ENCODE measurements around the gene TMEM53. TPM values are rescaled to one million over a fixed set of nuclear protein-coding genes. Genes with fewer than 3 reads are reported as not detected.

Gene TMEM53
- total and polyA plus RNA-seq, 2 of the 8 experiments (the other 6 are each of a cell fraction or from before 2014, with no cell fraction given): 6.7 to 27.9 TPM

DNA sequence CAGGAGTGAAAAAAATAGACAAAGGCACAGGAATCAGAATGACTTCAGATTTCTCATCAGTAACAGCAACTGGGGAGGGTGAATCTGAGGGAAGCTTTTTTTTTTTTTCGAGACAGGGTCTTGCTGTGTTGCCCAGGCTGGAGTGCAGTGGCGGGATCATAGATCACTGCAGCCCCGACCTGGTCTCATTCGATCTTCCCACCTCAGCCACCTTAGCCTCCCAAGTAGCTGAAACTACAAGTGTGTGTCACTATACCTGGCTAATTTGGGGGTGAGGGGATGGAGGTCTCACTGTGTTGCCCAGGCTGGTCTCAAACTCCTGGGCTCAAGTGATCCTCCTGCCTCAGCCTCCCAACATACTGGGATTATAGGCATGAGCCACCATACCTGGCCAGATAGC is 10.9 kb upstream of the TMEM53 start:
- H3K23ac ChIP-seq (ENCODE audit: insufficient read length): no peak overlapping the region
- no peak overlapping the region for H4K8ac ChIP-seq (ENCODE audit: extremely low read depth, insufficient read depth, low read length)
- no peak overlapping the region for H2AFZ ChIP-seq (ENCODE audit: low read length)
- H2BK20ac ChIP-seq (ENCODE audit: low read length): no peak overlapping the region
- H4K20me1 ChIP-seq (replicated peaks in 1 of 2; ENCODE audit: control insufficient read depth in 1 of 2, insufficient read depth in 2 of 2, low read length in 2 of 2): no peaks in the 10 kb centered on the region
- POLR2A ChIA-PET (ENCODE audit: partially characterized antibody): interaction anchor here (0.6 kb wide), 2 partner anchors 18 to 24 kb away, joined by 3 read pairs; no protein-coding TSS in a partner anchor
- peaks cover 1 to 17% (median 12%) of the 10 kb centered on the region in 4 experiments; a peak in 5 of 7 replicates for H3K4me1 ChIP-seq (replicated peaks in 1 of 4; ENCODE audit: control insufficient read depth in 3 of 4, insufficient read depth in 4 of 4, low read length in 3 of 4)
- H3K27ac ChIP-seq (ENCODE audit: low read depth, low read length): no peak overlapping the region
- no peak overlapping the region for H2BK12ac ChIP-seq (ENCODE audit: low read depth, low read length)
- H3K4me3 ChIP-seq (ENCODE audit: extremely low read depth in 1 of 4, insufficient read depth in 2 of 4, low read depth in 3 of 4, low read length in 4 of 4): no peak overlapping the region
- H3K9ac ChIP-seq (replicated peaks in 1 of 4; ENCODE audit: extremely low read depth in 1 of 4, low read depth in 3 of 4, low read length in 3 of 4): no peak overlapping the region
- no peaks in the 10 kb centered on the region for H3K79me2 ChIP-seq (ENCODE audit: control insufficient read depth in 1 of 2, insufficient read depth in 2 of 2, low read length in 2 of 2)
- H3K4ac ChIP-seq (replicated peaks; ENCODE audit: insufficient read length, low read depth, low read length): no peak overlapping the region
- no peaks in the 10 kb centered on the region for H3K23me2 ChIP-seq (ENCODE audit: low read depth, low read length)
- DNase-seq (ENCODE audit: low read depth in 1 of 2, low spot score in 2 of 2) (no peak), FAIRE-seq (no peak)
- CTCF ChIA-PET (ENCODE audit: partially characterized antibody): interaction anchor here (0.8 to 2.5 kb wide), 3 partner anchors 9 to 46 kb away, joined by 3 to 6 read pairs (median 5); no protein-coding TSS in a partner anchor
- no peak overlapping the region for H3K14ac ChIP-seq (ENCODE audit: insufficient read length)
- H3K18ac ChIP-seq (ENCODE audit: extremely low read depth, low read length): no peak overlapping the region
- H2AK5ac ChIP-seq (ENCODE audit: low read depth, low read length): no peak overlapping the region
- H3K27me3 ChIP-seq (replicated peaks in 1 of 4; ENCODE audit: control insufficient read depth in 3 of 4, extremely low read depth in 1 of 4, insufficient read depth in 3 of 4, low read length in 3 of 4): no peaks in the 10 kb centered on the region
- no peak overlapping the region for H2BK120ac ChIP-seq (replicated peaks; ENCODE audit: low read depth, low read length)
- H4K91ac ChIP-seq (replicated peaks; ENCODE audit: insufficient read length, low read length): no peak overlapping the region
- H4K5ac ChIP-seq (ENCODE audit: insufficient read length, low read depth, low read length): no peak overlapping the region
- H3K4me2 ChIP-seq (ENCODE audit: insufficient read depth in 1 of 2, low read depth in 2 of 2, low read length in 2 of 2): no peak overlapping the region
- no peaks in the 10 kb centered on the region for H3K36me3 ChIP-seq (ENCODE audit: control insufficient read depth in 2 of 4, insufficient read depth in 4 of 4, low read length in 3 of 4)
- H3K56ac ChIP-seq (replicated peaks; ENCODE audit: insufficient read length, low read depth, low read length): no peak overlapping the region
- no peak overlapping the region for H2BK15ac ChIP-seq (ENCODE audit: low read length)
- no peaks in the 10 kb centered on the region for H3K9me3 ChIP-seq (ENCODE audit: insufficient read depth in 2 of 2, low read depth in 1 of 2, low read length in 1 of 2)
- WGBS, 2 experiments (ENCODE audit: extremely low coverage in 1 of 2, insufficient coverage in 1 of 2, insufficient read length in 1 of 2, insufficient replicate concordance in 2 of 2, low coverage in 1 of 2, low lambda C conversion rate in 2 of 2, missing lambda C conversion rate in 1 of 2): 95% methylated on average over 4 of the region's 4 CpGs; no CpG with 5 or more reads in 1 of the 2 experiments
- no peak overlapping the region for H2BK5ac ChIP-seq (ENCODE audit: low read depth, low read length)
- H3K79me1 ChIP-seq (ENCODE audit: low read depth, low read length): no peaks in the 10 kb centered on the region
- no peak for TF ChIP-seq CREB1 (IDR thresholded peaks at IDR 0.05)
- TF ChIP-seq SP2 (IDR thresholded peaks at IDR 0.05; ENCODE audit: low read length): no peak
- TF ChIP-seq CEBPB (IDR thresholded peaks at IDR 0.05; ENCODE audit: low read depth, low read length): no peak
- no peak for TF ChIP-seq SIRT6 (IDR thresholded peaks at IDR 0.05; ENCODE audit: low read length)
- no peak for TF ChIP-seq POLR2AphosphoS5 (IDR thresholded peaks at IDR 0.05; ENCODE audit: low read depth, low read length)
- TF ChIP-seq GABPA (IDR thresholded peaks at IDR 0.05; ENCODE audit: borderline replicate concordance, insufficient read depth, low read length): no peak
- TF ChIP-seq RNF2 (IDR thresholded peaks at IDR 0.05; ENCODE audit: borderline replicate concordance, low read depth, low read length, missing control alignments, poor library complexity, severe bottlenecking): no peak
- TF ChIP-seq SAP30 (IDR thresholded peaks at IDR 0.05; ENCODE audit: insufficient read depth, insufficient replicate concordance, low read length): no peak
- no peak for TF ChIP-seq EZH2 (IDR thresholded peaks at IDR 0.05; ENCODE audit: low read depth, low read length, severe bottlenecking)
- no peak for TF ChIP-seq RAD21 (IDR thresholded peaks at IDR 0.05 in 1 of 2, conservative IDR thresholded peaks at IDR 0.05 in 1 of 2; ENCODE audit: low read depth in 2 of 2, low read length in 2 of 2)
- TF ChIP-seq SUZ12 (IDR thresholded peaks at IDR 0.05; ENCODE audit: low read length): no peak
- TF ChIP-seq TBP (IDR thresholded peaks at IDR 0.05; ENCODE audit: low read depth, low read length): no peak
- TF ChIP-seq YY1 (IDR thresholded peaks at IDR 0.05; ENCODE audit: low read depth, low read length): no peak
- no peak for TF ChIP-seq HDAC6 (IDR thresholded peaks at IDR 0.05; ENCODE audit: low read depth, low read length)

All from H1 (cell line).